ENCODE measurements around the gene FNDC5.

- TF ChIP-seq CTCF (IDR thresholded peaks at IDR 0.05; ENCODE audit: borderline replicate concordance, extremely low read depth, low read length, poor library complexity, severe bottlenecking) (no peak), EZH2 (IDR thresholded peaks at IDR 0.05; ENCODE audit: borderline replicate concordance, low read depth, low read length, severe bottlenecking) (no peak)
Measured at GRCh38 chr1:32825181-32825580, 45.5 kb downstream of the FNDC5 start.

All from DND-41 (cell line).